HPDE6-E6E7 (cell line): ENCODE data around the gene MPDZ.

ENCODE experiments used
- DNase-seq: peaks from one replicate; pipeline ENCODE4 v3.0.0; 2011; ENCODE audit warnings: missing footprints; ENCODE audit errors: extremely low spot score

The MPDZ gene

GRCh38 chr9:13186091-13186490 is 93.4 kb downstream of the MPDZ start:
- DNase-seq, result no peak

DNA sequence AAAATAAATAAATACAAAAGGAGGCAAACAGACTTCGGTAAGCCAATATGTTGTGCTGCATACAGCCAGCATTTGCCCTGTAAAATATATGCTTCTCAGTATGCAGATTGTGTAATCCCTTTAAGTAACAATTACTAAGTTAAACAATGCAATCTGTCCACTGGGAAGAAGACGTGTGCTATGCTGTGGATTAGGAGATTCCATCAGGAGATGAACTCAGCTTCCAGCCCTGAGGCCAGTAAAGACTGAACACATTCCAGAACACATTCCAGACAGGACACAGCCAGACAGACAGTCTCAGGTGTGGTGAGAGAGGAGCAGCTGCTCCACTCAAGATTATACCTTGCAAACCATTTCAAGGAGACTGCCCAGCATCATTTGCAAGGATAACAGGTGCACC is 97.8 kb downstream of the MPDZ start:
- peak; percentile 12 for DNase-seq

- DNase-seq, result no peak
These were observed 100.2 kb downstream of the MPDZ start for GRCh38 chr9:13179257-13179656.

DNA sequence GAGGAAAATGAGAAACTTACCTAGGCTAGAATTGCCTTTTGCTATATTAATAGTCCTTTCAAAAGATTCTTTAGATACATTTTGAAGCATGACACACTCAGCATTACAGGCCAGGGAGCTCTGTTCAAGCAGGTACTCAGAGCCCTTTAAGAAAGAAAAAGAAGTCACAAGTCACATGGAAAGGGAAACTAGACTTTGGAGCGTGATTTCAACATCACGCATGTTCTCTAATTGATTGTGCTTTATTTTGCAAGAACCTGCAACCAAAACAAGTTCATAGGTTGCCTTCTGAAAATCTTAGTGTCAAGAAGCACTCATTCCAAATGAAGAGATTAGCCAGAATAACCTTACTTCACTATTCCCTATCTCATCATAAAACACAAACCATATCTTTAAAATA is 103.8 kb downstream of the MPDZ start:
- DNase-seq, result no peak

GRCh38 chr9:13174906-13175639 is 104.4 kb downstream of the MPDZ start:
- no peak for DNase-seq

- DNase-seq, result no peak
These were observed 105.9 kb downstream of the MPDZ start for GRCh38 chr9:13173553-13173952.

GRCh38 chr9:13171261-13171660 is 108.2 kb downstream of the MPDZ start:
- no peak for DNase-seq

- no peak for DNase-seq
These were observed 112.5 kb downstream of the MPDZ start for GRCh38 chr9:13166996-13167395.

- DNase-seq, result no peak
These were observed 113.5 kb downstream of the MPDZ start for GRCh38 chr9:13165956-13166355.

- DNase-seq, result no peak
These were observed 114.1 kb downstream of the MPDZ start for GRCh38 chr9:13165236-13165945.

GRCh38 chr9:13163946-13164345 is 115.5 kb downstream of the MPDZ start:
- DNase-seq, result no peak

DNA sequence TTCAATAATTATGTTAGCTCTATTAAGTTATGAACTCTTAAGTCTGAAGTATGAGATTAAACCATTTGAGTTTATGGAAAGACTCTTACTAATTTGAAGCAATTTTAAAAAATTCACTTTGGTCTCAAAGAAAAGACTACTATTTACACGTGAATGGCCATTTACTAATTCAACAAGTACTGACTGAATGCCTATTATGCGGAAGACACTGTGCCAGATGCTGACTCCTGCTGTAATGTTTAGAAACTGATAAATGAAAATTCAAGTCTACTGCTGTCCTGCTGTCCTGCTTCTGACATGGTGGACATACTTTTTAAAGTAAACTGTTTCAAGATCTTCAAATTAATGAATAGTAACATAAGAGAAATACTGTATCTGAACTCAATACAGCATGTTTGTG is 116.2 kb downstream of the MPDZ start:
- no peak for DNase-seq

GRCh38 chr9:13160051-13160450 is 119.4 kb downstream of the MPDZ start:
- DNase-seq, result no peak

- DNase-seq, result no peak
These were observed 120.5 kb downstream of the MPDZ start for GRCh38 chr9:13158986-13159385.

DNA sequence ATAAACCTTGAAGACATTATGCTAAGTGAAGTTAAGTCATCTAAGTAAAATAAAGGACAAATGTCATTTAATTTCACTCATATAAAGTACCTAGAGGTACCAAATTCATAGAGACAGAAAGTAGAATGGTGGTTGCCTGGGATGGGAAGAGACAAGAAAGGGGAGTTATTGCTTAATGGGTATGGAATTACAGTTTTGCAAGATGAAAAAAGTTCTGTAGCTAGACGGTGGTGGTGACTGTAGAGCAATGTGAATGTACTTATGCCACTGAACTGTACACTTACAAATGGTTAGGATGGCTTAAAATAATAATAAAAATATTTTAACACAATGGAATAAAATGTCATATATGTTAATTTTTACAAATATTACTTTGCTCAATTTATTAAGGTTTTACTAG is 128.0 kb downstream of the MPDZ start:
- no peak for DNase-seq

- no peak for DNase-seq
These were observed 130.0 kb downstream of the MPDZ start for GRCh38 chr9:13149454-13149853.

DNA sequence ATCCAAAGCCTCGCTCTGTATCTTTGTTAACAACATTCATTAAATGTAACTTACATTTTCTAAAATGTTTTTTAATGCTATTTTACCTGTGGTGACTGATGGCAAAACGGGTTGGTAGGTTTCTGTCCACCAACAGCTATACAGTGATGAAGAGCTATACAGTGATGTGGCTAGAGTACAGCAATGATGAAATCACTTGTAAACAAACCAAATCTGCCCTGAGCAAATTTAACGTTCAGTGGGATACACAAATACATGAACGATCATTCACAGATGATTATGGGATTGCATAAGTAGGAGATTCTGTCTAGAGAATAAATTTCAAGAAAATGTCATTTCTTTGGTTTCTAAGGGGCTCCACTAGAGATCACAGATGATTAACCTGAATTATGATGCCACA is 132.7 kb downstream of the MPDZ start:
- no peak for DNase-seq

DNA sequence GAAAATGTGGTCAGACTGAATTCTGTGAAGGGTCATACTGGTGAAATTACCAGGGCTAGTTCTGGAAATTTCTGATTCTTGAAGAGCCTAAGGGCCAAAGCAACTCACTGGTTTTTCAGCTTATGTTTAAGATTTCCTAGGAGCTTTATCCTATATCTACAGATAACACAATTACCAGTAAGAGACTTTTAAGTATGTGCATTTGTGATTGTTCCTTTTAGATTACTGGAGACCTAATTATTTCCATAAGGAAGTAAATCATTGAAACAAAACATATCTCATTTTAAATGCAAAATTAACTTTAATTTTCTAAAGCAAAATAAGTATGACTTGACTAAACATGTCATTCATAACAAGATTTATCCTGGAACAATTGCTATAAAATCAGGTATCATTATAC is 134.2 kb downstream of the MPDZ start:
- no peak for DNase-seq

- no peak for DNase-seq
These were observed 135.2 kb downstream of the MPDZ start for GRCh38 chr9:13144166-13144775.

- DNase-seq, result no peak
These were observed 136.2 kb downstream of the MPDZ start for GRCh38 chr9:13143281-13143680.

GRCh38 chr9:13142776-13143175 is 136.7 kb downstream of the MPDZ start:
- no peak for DNase-seq

GRCh38 chr9:13141629-13142028 is 137.9 kb downstream of the MPDZ start:
- no peak for DNase-seq
